ENCODE measurements around the gene RILP. TPM values are rescaled to one million over a fixed set of nuclear protein-coding genes. Genes with fewer than 3 reads are reported as not detected.
"Not testable (repeated sequence)": the region's sequence is repeated elsewhere in the genome, so short reads cannot be mapped to it uniquely, and the experiment has no call there.

The RILP gene
- 10 to 100 TPM; 17.6 to 59.1 (median 57.3) TPM for total RNA-seq

GRCh38 chr17:1649844-1650501 is at the start of gene RILP:
Gene RILP, minus strand, starts transcription at chr17:1649866. Its CDS starts 62 bp downstream, at chr17:1649804.
- DNase-seq (ENCODE audit: low spot score in 2 of 2): peak; percentile 48 to 53
- Histone ChIP-seq H3K27ac (peak within 1 kb of the TSS; percentile 73 to 99 (median 98)), H3K36me3 (peaks cover 3 to 46% (median 41%) of the 10 kb centered on the region in 3 donors), H3K27me3 (no peaks in the 10 kb centered on the region), H3K4me1 (peaks cover 0 to 52% (median 24%) of the 10 kb centered on the region in 4 donors), H3K4me3 (peak within 1 kb of the TSS; percentile 47 to 92 (median 82)), H3K9me3 (no peaks in the 10 kb centered on the region)
- no peak for TF ChIP-seq POLR2A (IDR thresholded peaks at IDR 0.05)
- TF ChIP-seq CTCF (IDR thresholded peaks at IDR 0.05): no peak
- no peak for TF ChIP-seq EP300 (IDR thresholded peaks at IDR 0.05)
- 18 to 22% methylated on average over 21 to 22 of the region's 23 CpGs for WGBS, 2 donors

GRCh38 chr17:1697681-1698080 is 48.0 kb upstream of the RILP start:
- no peaks in the 10 kb centered on the region for H3K27me3 ChIP-seq
- H3K27ac ChIP-seq: no peak overlapping the region
- no peaks in the 10 kb centered on the region for H3K9me3 ChIP-seq
- no peaks in the 10 kb centered on the region for H3K36me3 ChIP-seq
- H3K4me1 ChIP-seq: no peaks in the 10 kb centered on the region
- TF ChIP-seq POLR2A (IDR thresholded peaks at IDR 0.05) (no peak), CTCF (IDR thresholded peaks at IDR 0.05) (no peak), EP300 (IDR thresholded peaks at IDR 0.05) (no peak)
- H3K4me3 ChIP-seq: no peak overlapping the region
- WGBS, 2 donors: 44% methylated on average over 5 of the region's 5 CpGs
- no peak for DNase-seq (ENCODE audit: low spot score in 2 of 2)

GRCh38 chr17:1695365-1695764 is 45.7 kb upstream of the RILP start:
- WGBS, 2 donors: 90 to 91% methylated on average over 8 of the region's 8 CpGs
- no peak for DNase-seq (ENCODE audit: low spot score in 2 of 2)
- TF ChIP-seq CTCF (IDR thresholded peaks at IDR 0.05) (no peak), EP300 (IDR thresholded peaks at IDR 0.05) (no peak), POLR2A (IDR thresholded peaks at IDR 0.05) (no peak)
- no peaks in the 10 kb centered on the region for H3K4me1 ChIP-seq
- H3K27ac ChIP-seq: no peak overlapping the region
- H3K9me3 ChIP-seq: peaks cover 0 to 2% (median 0%) of the 10 kb centered on the region in 4 donors
- H3K36me3 ChIP-seq: no peaks in the 10 kb centered on the region
- H3K27me3 ChIP-seq: no peaks in the 10 kb centered on the region
- H3K4me3 ChIP-seq: no peak overlapping the region

- H3K27me3 ChIP-seq: no peaks in the 10 kb centered on the region
- peaks cover 0 to 2% (median 0%) of the 10 kb centered on the region in 4 donors for H3K9me3 ChIP-seq
- no peaks in the 10 kb centered on the region for H3K36me3 ChIP-seq
- no peak for DNase-seq (ENCODE audit: low spot score in 2 of 2)
- no peak for TF ChIP-seq EP300 (IDR thresholded peaks at IDR 0.05)
- TF ChIP-seq CTCF (IDR thresholded peaks at IDR 0.05): no peak
- no peak for TF ChIP-seq POLR2A (IDR thresholded peaks at IDR 0.05)
- no peak overlapping the region for H3K4me3 ChIP-seq
- 83% methylated on average over 7 of the region's 7 CpGs for WGBS, 2 donors
- H3K27ac ChIP-seq: no peak overlapping the region
- no peaks in the 10 kb centered on the region for H3K4me1 ChIP-seq
Measured at GRCh38 chr17:1693339-1693738, 43.7 kb upstream of the RILP start.

GRCh38 chr17:1690544-1691221 is 41.0 kb upstream of the RILP start:
- no peak for DNase-seq (ENCODE audit: low spot score in 2 of 2)
- 76 to 84% methylated on average over 7 to 8 of the region's 8 CpGs for WGBS, 2 donors

GRCh38 chr17:1688405-1688804 is 38.7 kb upstream of the RILP start:
- peaks cover 0 to 11% (median 5%) of the 10 kb centered on the region in 4 donors for H3K4me1 ChIP-seq
- 69 to 77% methylated on average over 6 of the region's 6 CpGs for WGBS, 2 donors
- not testable (repeated sequence) for H3K4me3 ChIP-seq; H3K36me3 ChIP-seq; H3K9me3 ChIP-seq; H3K27ac ChIP-seq; DNase-seq (ENCODE audit: low spot score in 2 of 2); H3K27me3 ChIP-seq

More at GRCh38 chr17:1690544-1691221, 41.0 kb upstream of the RILP start:
- no peaks in the 10 kb centered on the region for H3K4me1 ChIP-seq
- no peaks in the 10 kb centered on the region for H3K27me3 ChIP-seq
- no peak overlapping the region for H3K27ac ChIP-seq
- no peak for TF ChIP-seq POLR2A (IDR thresholded peaks at IDR 0.05)
- TF ChIP-seq CTCF (IDR thresholded peaks at IDR 0.05): no peak
- no peak for TF ChIP-seq EP300 (IDR thresholded peaks at IDR 0.05)
- H3K36me3 ChIP-seq: no peaks in the 10 kb centered on the region
- peaks cover 0 to 2% (median 0%) of the 10 kb centered on the region in 4 donors for H3K9me3 ChIP-seq
- no peak overlapping the region for H3K4me3 ChIP-seq

Data from tibial nerve (tissue), 4 donors.